Measurements from ENCODE around the gene HBA2.
"Not testable (repeated sequence)": the region's sequence is repeated elsewhere in the genome, so short reads cannot be mapped to it uniquely, and the experiment has no call there.

Gene HBA2

GRCh38 chr16:194516-194915 is 21.8 kb downstream of the HBA2 start:
- DNase-seq (ENCODE audit: low read depth), result no peak

GRCh38 chr16:200388-200787 is 27.7 kb downstream of the HBA2 start:
- DNase-seq (ENCODE audit: low read depth), result peak; percentile 63

- DNase-seq (ENCODE audit: low read depth), result no peak
These were observed 30.6 kb downstream of the HBA2 start for GRCh38 chr16:203246-203645.

GRCh38 chr16:204046-204445 is 31.4 kb downstream of the HBA2 start:
- DNase-seq (ENCODE audit: low read depth), result not testable (repeated sequence)

- not testable (repeated sequence) for DNase-seq (ENCODE audit: low read depth)
These were observed 36.7 kb downstream of the HBA2 start for GRCh38 chr16:209359-209758.

GRCh38 chr16:211631-212180 is 39.0 kb downstream of the HBA2 start:
- DNase-seq (ENCODE audit: low read depth), result not testable (repeated sequence)

- DNase-seq (ENCODE audit: low read depth), result no peak
These were observed 40.3 kb downstream of the HBA2 start for GRCh38 chr16:212999-213398.

- DNase-seq (ENCODE audit: low read depth), result no peak
These were observed 47.3 kb downstream of the HBA2 start for GRCh38 chr16:220021-220420.
